K562 (cell line): ENCODE measurements around the gene ZNF740. TPM values are rescaled to one million over a fixed set of nuclear protein-coding genes. Genes with fewer than 3 reads are reported as not detected.

Source experiments
- ATAC-seq: fragments of 200-7000 bp; cut with Tn5 transposase; 3 replicates; pipeline ENCODE4 v1.9.1; 2020; ENCODE audit warnings: moderate library complexity
- BruUV-seq: library from RNA; stranded (reverse); fragments of 400-500 nt; replicated peaks from 2 replicates; lab custom pipeline; 2021; lab: Mats Ljungman, UMichigan
- CTCF ChIA-PET: fragments of 300-600 bp; formaldehyde crosslinking; extraction: SDS; loops from one replicate; lab custom pipeline; 2021; ENCODE audit warnings: low intra/inter-chr PET ratio; lab: Yijun Ruan, JAX
- POLR2A ChIA-PET: fragments of 300-600, 350-650 bp; sonication (Branson Sonifier 250); formaldehyde crosslinking; extraction: SDS; loops from one replicate; lab custom pipeline; 2021; ENCODE audit warnings: antibody characterized with exemption, inconsistent platforms; lab: Yijun Ruan, JAX
- DNase-seq, 4 experiments: peaks; one replicate each; pipeline versions ENCODE4 v3.0.0 to v3.0.0-alpha.2; 2011 to 2018; ENCODE audit warnings: low spot score in 3 of 4, mixed read lengths in 3 of 4; ENCODE audit errors: extremely low read depth in 1 of 4
- FAIRE-seq: peaks from 2 replicates; lab custom pipeline; 2011; peaks lifted over from hg19 to GRCh38; lab: Jason Lieb, UNC
- H2AFZ ChIP-seq: 2 replicates; pipeline ENCODE4 v1.6.0; 2011; ENCODE audit warnings: low read depth, low read length, control low read depth, inconsistent platforms
- H3K27ac ChIP-seq: fragments of 200-600 bp; 3 replicates; pipeline ENCODE4 v1.8.0; 2011; ENCODE audit warnings: low read depth, mild to moderate bottlenecking, control low read depth, inconsistent platforms, low read length, moderate library complexity, mixed read lengths; ENCODE audit errors: extremely low read depth
- H3K27me3 ChIP-seq, 2 experiments: fragments of 300-600 bp in 1 of 2; 2 replicates in 1 of 2; 3 replicates in 1 of 2; pipeline versions ENCODE4 v1.6.0 to v1.8.0; 2011; ENCODE audit warnings: inconsistent platforms in 2 of 2, low read length in 2 of 2, mild to moderate bottlenecking in 1 of 2, mixed read lengths in 1 of 2, moderate library complexity in 1 of 2; ENCODE audit not compliant: control insufficient read depth in 2 of 2, insufficient read depth in 2 of 2
- H3K36me3 ChIP-seq: fragments of 300-600 bp; 3 replicates; pipeline ENCODE4 v1.8.0; 2011; ENCODE audit warnings: mild to moderate bottlenecking, low read length, inconsistent platforms; ENCODE audit not compliant: control insufficient read depth, insufficient read depth
- H3K4me1 ChIP-seq, 2 experiments: fragments of 200-600 bp in 1 of 2; replicated peaks in 1 of 2; 2 replicates in 1 of 2; 3 replicates in 1 of 2; pipeline versions ENCODE4 v1.5.1 to v1.8.0; 2011; ENCODE audit warnings: inconsistent platforms in 2 of 2, low read length in 2 of 2, mild to moderate bottlenecking in 1 of 2, mixed read lengths in 1 of 2, moderate library complexity in 1 of 2; ENCODE audit not compliant: control insufficient read depth in 2 of 2, insufficient read depth in 2 of 2
- H3K4me2 ChIP-seq: 2 replicates; pipeline ENCODE4 v1.6.1; 2011; ENCODE audit warnings: low read length, control low read depth, inconsistent platforms, mixed read lengths; ENCODE audit not compliant: insufficient read depth
- H3K4me3 ChIP-seq: fragments of 200-600 bp; sonication (generic), shearing (Covaris generic); 2 replicates; pipeline ENCODE4 v1.5.1; 2016; ENCODE audit warnings: control low read depth, inconsistent platforms
- H3K79me2 ChIP-seq: fragments of 200-600 bp; 3 replicates; pipeline ENCODE4 v1.8.0; 2011; ENCODE audit warnings: low read length, inconsistent platforms; ENCODE audit not compliant: control insufficient read depth, insufficient read depth
- H3K9ac ChIP-seq, 2 experiments: 2 replicates each; pipeline versions ENCODE4 v1.6.0 to v1.6.1; 2011; ENCODE audit warnings: low read depth in 2 of 2, low read length in 2 of 2, control low read depth in 1 of 2, inconsistent platforms in 1 of 2, mild to moderate bottlenecking in 1 of 2, mixed read lengths in 1 of 2; ENCODE audit not compliant: insufficient read depth in 1 of 2
- H3K9me1 ChIP-seq: one replicate; pipeline ENCODE4 v1.6.0; 2011; ENCODE audit warnings: inconsistent platforms, mild to moderate bottlenecking, low read length, moderate library complexity; ENCODE audit not compliant: control insufficient read depth, insufficient read depth
- H3K9me3 ChIP-seq: replicated peaks from 2 replicates; pipeline ENCODE4 v1.5.1; 2011; ENCODE audit warnings: low read depth, low read length, inconsistent platforms; ENCODE audit not compliant: control insufficient read depth, insufficient read depth
- H4K20me1 ChIP-seq: replicated peaks from 2 replicates; pipeline ENCODE4 v1.6.1; 2011; ENCODE audit warnings: low read length, inconsistent platforms, mixed read lengths; ENCODE audit not compliant: control insufficient read depth, insufficient read depth
- KDM5B ChIP-seq: fragments of 200-600 bp; sonication (generic); IDR thresholded peaks from 2 replicates; pipeline ENCODE4 v1.6.1; 2012; ENCODE audit warnings: low read depth, mild to moderate bottlenecking, moderate library complexity, low read length, control low read depth, inconsistent platforms; ENCODE audit not compliant: insufficient replicate concordance
- MED1 ChIP-seq: sonication (generic); formaldehyde crosslinking; IDR thresholded peaks from 2 replicates; pipeline ENCODE4 v1.8.1; 2023; ENCODE audit warnings: missing genetic modification reagents, borderline replicate concordance
- NR4A1 ChIP-seq, 2 experiments: fragments of 250-450 bp in 1 of 2; fragments of 450-650 bp in 1 of 2; sonication (Bioruptor Pico) in 1 of 2; IDR thresholded peaks; 2 replicates each; pipeline versions ENCODE4 v1.4.0 to v1.6.1; 2016 to 2020; ENCODE audit warnings: mild to moderate bottlenecking in 2 of 2, missing compliant biosample characterization in 1 of 2, missing genetic modification characterization in 1 of 2, moderate library complexity in 1 of 2
- RNF2 ChIP-seq: sonication (generic); IDR thresholded peaks from 2 replicates; pipeline ENCODE4 v1.6.1; 2016
- ZBTB8A ChIP-seq: fragments of 450-650 bp; IDR thresholded peaks from 2 replicates; pipeline ENCODE4 v1.6.1; 2018; ENCODE audit warnings: mild to moderate bottlenecking, moderate library complexity; ENCODE audit not compliant: partially characterized antibody
- ZNF77 ChIP-seq: fragments of 250-450 bp; sonication (Bioruptor Pico); IDR thresholded peaks from 2 replicates; pipeline ENCODE4 v1.5.0; 2020
- WGBS: fragments of 100-300 bp; shearing (Covaris generic); methylation state at CpG from one replicate; pipeline ENCODE4 v1.1.6; 2016; ENCODE audit warnings: low coverage, mixed read lengths; ENCODE audit not compliant: insufficient coverage; ENCODE audit errors: missing lambda C conversion rate; 5-methylcytosine and 5-hydroxymethylcytosine counted together
- in situ Hi-C: fragments of 300-500 bp; cut with MboI; formaldehyde crosslinking; loops from 4 replicates; pipeline ENCODE4 v1.15.0; 2018; ENCODE audit warnings: inconsistent platforms, mixed read lengths
- intact Hi-C: fragments of 100-400 bp; cut with micrococcal nuclease; formaldehyde crosslinking; loops from 2 replicates; pipeline ENCODE4 v1.14.2; 2022
- polyA plus RNA-seq, 8 experiments: library from polyadenylated mRNA; depleted of rRNA in 4 of 8; stranded (reverse) in 5 of 8; unstranded in 3 of 8; fragments of >200 nt; fragmentation: Nextera tagmentation in 2 of 8; fragmentation: Illumina TruSeq in 1 of 8; extraction: Ambion mirVana in 2 of 8; extraction: Trizol in 1 of 8; gene quantifications; 2 replicates each; pipeline versions ENCODE4 v1.2.1 to v1.2.3, GENCODE V29; 2011 to 2014; ENCODE audit warnings: inconsistent platforms in 1 of 8, missing spikeins in 1 of 8
- total RNA-seq, 7 experiments: library from RNA; depleted of rRNA in 6 of 7; stranded (reverse); fragments of >200 nt in 6 of 7; fragmentation: Illumina TruSeq in 2 of 7; extraction: Trizol in 2 of 7; gene quantifications; 2 replicates each; pipeline versions ENCODE4 v1.2.1 to v1.2.3, GENCODE V29; 2011 to 2021; ENCODE audit warnings: low replicate concordance in 1 of 7
- TF ChIP-seq, protein P1 (sequence below): fragments of 250-450 bp; sonication (Bioruptor Pico); IDR thresholded peaks from 2 replicates; pipeline ENCODE4 v1.5.0; 2020; ENCODE audit warnings: mild to moderate bottlenecking, borderline replicate concordance
- TF ChIP-seq, protein P2 (sequence below): fragments of 450-650 bp; formaldehyde crosslinking; IDR thresholded peaks from 2 replicates; pipeline ENCODE4 v1.4.0; 2020; ENCODE audit warnings: mild to moderate bottlenecking, moderate library complexity
- TF ChIP-seq, protein P3 (sequence below): sonication (generic); formaldehyde crosslinking; IDR thresholded peaks from 2 replicates; pipeline ENCODE4 v1.8.1; 2023; ENCODE audit warnings: missing genetic modification reagents, mild to moderate bottlenecking, borderline replicate concordance

ZNF740 gene
- total and polyA plus RNA-seq, 9 of the 15 experiments (the other 6 are each of a cell fraction or from before 2014, with no cell fraction given): 0.57 to 46.4 (median 18.6) TPM

DNA sequence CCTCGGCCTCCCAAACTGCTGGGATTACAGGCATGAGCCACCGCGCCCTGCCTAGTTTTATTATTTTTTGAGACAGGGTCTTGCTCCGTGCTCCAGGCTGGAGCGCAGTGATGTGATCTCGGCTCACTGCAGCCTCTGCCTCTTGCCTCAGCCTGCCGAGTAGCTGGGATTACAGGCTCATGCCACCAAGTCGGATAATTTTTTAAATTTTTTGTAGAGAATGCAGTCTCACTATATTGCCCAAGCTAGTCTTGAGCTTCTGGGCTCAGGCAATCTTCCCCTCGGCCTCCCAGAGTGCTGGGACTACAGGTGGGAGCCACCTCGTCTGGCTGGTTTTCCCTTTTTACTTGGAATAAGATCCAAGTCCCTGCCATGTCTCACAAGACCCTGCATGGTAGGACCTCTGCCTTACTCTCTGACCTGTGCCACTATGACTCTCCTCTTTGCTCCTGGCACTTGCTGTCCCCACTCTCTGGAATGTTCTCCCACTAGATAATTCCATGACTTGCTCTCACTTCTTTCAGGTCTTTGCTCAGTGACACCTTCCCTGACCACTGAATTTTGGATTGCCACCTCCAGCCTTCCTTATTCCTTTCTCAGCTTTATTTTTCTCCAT is 59.2 kb downstream of the ZNF740 start (continued):
- TF ChIP-seq RNF2: no peak

DNA sequence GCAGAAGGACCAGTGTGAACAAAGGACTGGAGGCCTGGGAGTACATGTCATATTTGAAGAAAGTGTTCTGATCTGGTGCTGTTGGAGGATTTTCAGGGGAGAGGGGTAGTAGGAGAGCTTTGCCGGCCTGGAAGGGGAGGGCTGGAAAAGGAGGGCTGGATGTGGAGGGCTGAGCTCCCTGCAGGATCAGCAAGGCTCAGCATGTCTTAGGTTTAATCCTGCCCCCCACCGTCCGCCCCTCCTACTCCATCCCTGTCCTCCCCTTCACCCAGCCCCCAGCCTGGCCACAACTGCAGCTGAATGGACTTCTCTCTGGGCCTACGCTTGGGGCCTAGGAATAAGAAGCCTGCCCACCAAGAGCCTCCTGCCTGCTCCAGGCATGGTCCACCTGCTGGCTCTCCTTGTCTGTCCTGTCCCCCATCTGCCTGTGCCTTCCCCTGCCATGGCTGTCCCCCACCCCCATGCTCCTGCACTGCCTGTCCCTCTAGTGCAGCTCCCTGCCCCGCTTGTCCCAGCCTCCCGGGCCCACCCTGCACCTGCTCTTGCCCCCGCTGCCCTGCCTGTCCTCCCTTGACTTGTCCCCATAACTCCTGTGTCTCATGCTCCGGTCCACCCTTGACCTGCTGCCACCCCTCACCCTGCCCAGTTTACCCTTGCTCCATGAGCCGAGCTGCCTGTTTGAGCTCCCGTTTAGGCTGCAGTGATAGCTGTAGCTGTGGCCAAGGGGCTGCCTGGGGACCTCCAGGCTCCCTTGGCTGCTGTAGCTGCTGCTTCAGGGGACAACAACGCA is 61.3 kb downstream of the ZNF740 start:
- DNase-seq (no peak), FAIRE-seq (no peak), ATAC-seq (peak; percentile 26)
- H3K27me3 ChIP-seq: no peaks in the 10 kb centered on the region
- H4K20me1 ChIP-seq: no peaks in the 10 kb centered on the region
- peak overlapping the region; percentile 10 for H2AFZ ChIP-seq
- H3K79me2 ChIP-seq: no peaks in the 10 kb centered on the region
- CTCF ChIA-PET: no interaction called here
- POLR2A ChIA-PET: interaction anchor here (0.6 to 2.3 kb wide), 4 partner anchors 9 to 247 kb away, joined by 3 to 8 read pairs (median 4); no protein-coding TSS in a partner anchor
- WGBS: 60% methylated on average over 8 of the region's 11 CpGs
- intact Hi-C loops (no loop called here), in situ Hi-C loops (no loop called here)
- no peak overlapping the region for H3K27ac ChIP-seq
- no peaks in the 10 kb centered on the region for H3K36me3 ChIP-seq
- no peak overlapping the region for H3K4me2 ChIP-seq
- peak overlapping the region in 1 of 2 experiments; percentile 80; a peak in 2 of 4 replicates for H3K9ac ChIP-seq
- no peaks in the 10 kb centered on the region for H3K9me1 ChIP-seq
- no peak overlapping the region for H3K4me3 ChIP-seq
- H3K9me3 ChIP-seq: no peaks in the 10 kb centered on the region
- peaks cover 14 to 24% of the 10 kb centered on the region in 2 experiments; a peak in 4 of 5 replicates for H3K4me1 ChIP-seq
- no TSS peak for BruUV-seq
- TF ChIP-seq, protein P1, sequence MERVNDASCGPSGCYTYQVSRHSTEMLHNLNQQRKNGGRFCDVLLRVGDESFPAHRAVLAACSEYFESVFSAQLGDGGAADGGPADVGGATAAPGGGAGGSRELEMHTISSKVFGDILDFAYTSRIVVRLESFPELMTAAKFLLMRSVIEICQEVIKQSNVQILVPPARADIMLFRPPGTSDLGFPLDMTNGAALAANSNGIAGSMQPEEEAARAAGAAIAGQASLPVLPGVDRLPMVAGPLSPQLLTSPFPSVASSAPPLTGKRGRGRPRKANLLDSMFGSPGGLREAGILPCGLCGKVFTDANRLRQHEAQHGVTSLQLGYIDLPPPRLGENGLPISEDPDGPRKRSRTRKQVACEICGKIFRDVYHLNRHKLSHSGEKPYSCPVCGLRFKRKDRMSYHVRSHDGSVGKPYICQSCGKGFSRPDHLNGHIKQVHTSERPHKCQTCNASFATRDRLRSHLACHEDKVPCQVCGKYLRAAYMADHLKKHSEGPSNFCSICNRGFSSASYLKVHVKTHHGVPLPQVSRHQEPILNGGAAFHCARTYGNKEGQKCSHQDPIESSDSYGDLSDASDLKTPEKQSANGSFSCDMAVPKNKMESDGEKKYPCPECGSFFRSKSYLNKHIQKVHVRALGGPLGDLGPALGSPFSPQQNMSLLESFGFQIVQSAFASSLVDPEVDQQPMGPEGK (CRISPR knock-in tag): no peak
- TF ChIP-seq, protein P2, sequence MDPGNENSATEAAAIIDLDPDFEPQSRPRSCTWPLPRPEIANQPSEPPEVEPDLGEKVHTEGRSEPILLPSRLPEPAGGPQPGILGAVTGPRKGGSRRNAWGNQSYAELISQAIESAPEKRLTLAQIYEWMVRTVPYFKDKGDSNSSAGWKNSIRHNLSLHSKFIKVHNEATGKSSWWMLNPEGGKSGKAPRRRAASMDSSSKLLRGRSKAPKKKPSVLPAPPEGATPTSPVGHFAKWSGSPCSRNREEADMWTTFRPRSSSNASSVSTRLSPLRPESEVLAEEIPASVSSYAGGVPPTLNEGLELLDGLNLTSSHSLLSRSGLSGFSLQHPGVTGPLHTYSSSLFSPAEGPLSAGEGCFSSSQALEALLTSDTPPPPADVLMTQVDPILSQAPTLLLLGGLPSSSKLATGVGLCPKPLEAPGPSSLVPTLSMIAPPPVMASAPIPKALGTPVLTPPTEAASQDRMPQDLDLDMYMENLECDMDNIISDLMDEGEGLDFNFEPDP (CRISPR knock-in tag): no peak
- TF ChIP-seq ZNF77 (no peak), NR4A1 (CRISPR knock-in tag; IDR thresholded peaks at IDR 0.05) (no peak), NR4A1 (tag; IDR thresholded peaks at IDR 0.05) (no peak), MED1 (no peak), ZBTB8A (no peak), KDM5B (no peak)
- TF ChIP-seq, protein P3, sequence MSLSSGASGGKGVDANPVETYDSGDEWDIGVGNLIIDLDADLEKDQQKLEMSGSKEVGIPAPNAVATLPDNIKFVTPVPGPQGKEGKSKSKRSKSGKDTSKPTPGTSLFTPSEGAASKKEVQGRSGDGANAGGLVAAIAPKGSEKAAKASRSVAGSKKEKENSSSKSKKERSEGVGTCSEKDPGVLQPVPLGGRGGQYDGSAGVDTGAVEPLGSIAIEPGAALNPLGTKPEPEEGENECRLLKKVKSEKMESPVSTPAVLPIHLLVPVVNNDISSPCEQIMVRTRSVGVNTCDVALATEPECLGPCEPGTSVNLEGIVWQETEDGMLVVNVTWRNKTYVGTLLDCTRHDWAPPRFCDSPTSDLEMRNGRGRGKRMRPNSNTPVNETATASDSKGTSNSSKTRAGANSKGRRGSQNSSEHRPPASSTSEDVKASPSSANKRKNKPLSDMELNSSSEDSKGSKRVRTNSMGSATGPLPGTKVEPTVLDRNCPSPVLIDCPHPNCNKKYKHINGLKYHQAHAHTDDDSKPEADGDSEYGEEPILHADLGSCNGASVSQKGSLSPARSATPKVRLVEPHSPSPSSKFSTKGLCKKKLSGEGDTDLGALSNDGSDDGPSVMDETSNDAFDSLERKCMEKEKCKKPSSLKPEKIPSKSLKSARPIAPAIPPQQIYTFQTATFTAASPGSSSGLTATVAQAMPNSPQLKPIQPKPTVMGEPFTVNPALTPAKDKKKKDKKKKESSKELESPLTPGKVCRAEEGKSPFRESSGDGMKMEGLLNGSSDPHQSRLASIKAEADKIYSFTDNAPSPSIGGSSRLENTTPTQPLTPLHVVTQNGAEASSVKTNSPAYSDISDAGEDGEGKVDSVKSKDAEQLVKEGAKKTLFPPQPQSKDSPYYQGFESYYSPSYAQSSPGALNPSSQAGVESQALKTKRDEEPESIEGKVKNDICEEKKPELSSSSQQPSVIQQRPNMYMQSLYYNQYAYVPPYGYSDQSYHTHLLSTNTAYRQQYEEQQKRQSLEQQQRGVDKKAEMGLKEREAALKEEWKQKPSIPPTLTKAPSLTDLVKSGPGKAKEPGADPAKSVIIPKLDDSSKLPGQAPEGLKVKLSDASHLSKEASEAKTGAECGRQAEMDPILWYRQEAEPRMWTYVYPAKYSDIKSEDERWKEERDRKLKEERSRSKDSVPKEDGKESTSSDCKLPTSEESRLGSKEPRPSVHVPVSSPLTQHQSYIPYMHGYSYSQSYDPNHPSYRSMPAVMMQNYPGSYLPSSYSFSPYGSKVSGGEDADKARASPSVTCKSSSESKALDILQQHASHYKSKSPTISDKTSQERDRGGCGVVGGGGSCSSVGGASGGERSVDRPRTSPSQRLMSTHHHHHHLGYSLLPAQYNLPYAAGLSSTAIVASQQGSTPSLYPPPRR (CRISPR knock-in tag): no peak
